C4-2B (cell line): ENCODE results near the gene WDR82.

Source experiments
- CTCF ChIP-seq: fragments of 450-650 bp; conservative IDR thresholded peaks from 2 replicates; pipeline ENCODE4 v1.5.1; 2017; ENCODE audit warnings: mild to moderate bottlenecking
- ZFX ChIP-seq: fragments of 450-650 bp; IDR thresholded peaks from 2 replicates; pipeline ENCODE4 v1.6.1; 2017

DNA sequence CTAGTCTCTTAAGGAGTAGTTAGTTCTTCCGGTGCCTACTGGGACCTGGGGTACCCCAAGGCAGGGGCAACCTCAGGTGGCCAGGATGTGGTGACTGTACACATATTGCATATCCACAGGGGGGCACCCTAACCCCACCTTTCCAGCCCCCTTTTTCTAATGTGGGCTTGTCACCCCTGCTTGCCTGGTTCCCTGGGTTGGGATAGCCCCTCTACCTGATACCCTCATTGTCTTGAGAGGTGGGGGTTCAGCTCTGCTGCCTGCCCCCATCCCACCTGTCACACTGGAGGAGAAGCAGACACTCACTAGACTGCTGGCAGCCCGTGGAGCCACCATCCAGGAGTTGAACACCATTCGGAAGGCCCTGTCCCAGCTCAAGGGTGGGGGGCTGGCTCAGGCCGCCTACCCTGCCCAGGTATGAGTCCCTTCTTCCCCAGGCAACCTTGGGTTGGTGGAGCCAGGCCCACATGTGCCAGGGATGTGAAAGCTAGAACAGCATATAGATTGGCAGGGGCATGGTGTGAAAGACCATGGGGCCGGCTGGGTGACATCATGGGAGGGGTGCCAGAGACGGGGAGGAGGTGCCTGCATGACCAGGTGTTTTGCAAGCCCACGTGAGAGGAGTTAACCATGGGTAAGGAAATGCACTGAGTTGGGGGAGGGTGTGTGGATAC, 13.2 kb upstream of the WDR82 start:
- TF ChIP-seq CTCF (no peak; the same call in 1 of the 2 replicates), ZFX (no peak)
